Astrocyte (in vitro differentiated cells and primary cell): Measurements from ENCODE around the gene UVRAG.

ENCODE experiments used
- CTCF ChIP-seq: IDR thresholded peaks from 2 replicates; pipeline ENCODE4 v1.5.1; 2011; ENCODE audit warnings: low read depth, mild to moderate bottlenecking, inconsistent platforms, low read length, moderate library complexity; ENCODE audit not compliant: insufficient read depth
- EZH2 ChIP-seq: IDR thresholded peaks from 2 replicates; pipeline ENCODE4 v1.6.1; 2012; ENCODE audit warnings: mild to moderate bottlenecking, low read length, inconsistent platforms; ENCODE audit not compliant: insufficient read depth

GRCh38 chr11:75856912-75857311 is 41.9 kb downstream of the UVRAG start:
- TF ChIP-seq CTCF = no peak
- no peak for TF ChIP-seq EZH2
